Progenitor cell of endocrine pancreas (in vitro differentiated cells): ENCODE measurements around the gene CCSER1. TPM values are rescaled to one million over a fixed set of nuclear protein-coding genes. Genes with fewer than 3 reads are reported as not detected.

Source experiments
- DNase-seq: peaks from one replicate; pipeline ENCODE4 v3.0.0; 2021; ENCODE audit warnings: low spot score; ENCODE audit not compliant: unreplicated experiment
- H3K27ac Mint-ChIP-seq: 2 replicates; pipeline ENCODE4 v1.8.0; 2021; ENCODE audit warnings: mild to moderate bottlenecking, moderate library complexity, mixed read lengths
- H3K27me3 Mint-ChIP-seq: 2 replicates; pipeline ENCODE4 v1.8.0; 2021; ENCODE audit warnings: mixed read lengths
- H3K36me3 Mint-ChIP-seq: 2 replicates; pipeline ENCODE4 v1.8.0; 2022; ENCODE audit warnings: mixed read lengths; ENCODE audit not compliant: insufficient read depth
- H3K4me1 Mint-ChIP-seq: 2 replicates; pipeline ENCODE4 v1.8.0; 2021; ENCODE audit warnings: low read depth, mixed read lengths
- H3K4me3 Mint-ChIP-seq: 2 replicates; pipeline ENCODE4 v1.8.0; 2021; ENCODE audit warnings: low read depth, mild to moderate bottlenecking, moderate library complexity, mixed read lengths
- H3K9me3 Mint-ChIP-seq: 2 replicates; pipeline ENCODE4 v1.8.0; 2021; ENCODE audit warnings: low read depth, mixed read lengths
- CTCF ChIP-seq: fragments of 200-600 bp; sonication (generic); IDR thresholded peaks from one replicate; pipeline ENCODE4 v1.5.0; 2021; ENCODE audit warnings: antibody characterized with exemption, mild to moderate bottlenecking; ENCODE audit not compliant: unreplicated experiment
- total RNA-seq: library from RNA; stranded (reverse); gene quantifications from 2 replicates; pipeline ENCODE4 v1.2.1, GENCODE V29; 2021

Gene CCSER1
- total RNA-seq, 1 donor from 2014 or later = 11.6 TPM

- H3K4me3 Mint-ChIP-seq = no peak overlapping the region
- H3K9me3 Mint-ChIP-seq = no peaks in the 10 kb centered on the region
- no peaks in the 10 kb centered on the region for H3K36me3 Mint-ChIP-seq
- no peak for DNase-seq
- no peaks in the 10 kb centered on the region for H3K27me3 Mint-ChIP-seq
- H3K27ac Mint-ChIP-seq = no peak overlapping the region
- TF ChIP-seq CTCF = no peak
- peaks cover 13% of the 10 kb centered on the region for H3K4me1 Mint-ChIP-seq
These were observed 107.8 kb downstream of the CCSER1 start for GRCh38 chr4:90234916-90235547.

GRCh38 chr4:90237751-90238530, 110.7 kb downstream of the CCSER1 start:
- Mint-ChIP-seq H3K27me3 (no peaks in the 10 kb centered on the region), H3K4me3 (no peak overlapping the region), H3K9me3 (no peaks in the 10 kb centered on the region), H3K4me1 (peaks cover 13% of the 10 kb centered on the region), H3K36me3 (no peaks in the 10 kb centered on the region), H3K27ac (peak overlapping the region; percentile 8)
- TF ChIP-seq CTCF = no peak
- DNase-seq = no peak

GRCh38 chr4:90240333-90240732, 113.1 kb downstream of the CCSER1 start:
- TF ChIP-seq CTCF = no peak
- Mint-ChIP-seq H3K4me3 (no peak overlapping the region), H3K4me1 (peaks cover 14% of the 10 kb centered on the region), H3K27ac (no peak overlapping the region), H3K9me3 (no peaks in the 10 kb centered on the region), H3K27me3 (no peaks in the 10 kb centered on the region), H3K36me3 (no peaks in the 10 kb centered on the region)
- no peak for DNase-seq

- Mint-ChIP-seq H3K36me3 (no peaks in the 10 kb centered on the region), H3K9me3 (no peaks in the 10 kb centered on the region), H3K4me3 (no peak overlapping the region), H3K27ac (no peak overlapping the region), H3K27me3 (no peaks in the 10 kb centered on the region), H3K4me1 (peaks cover 14% of the 10 kb centered on the region)
- no peak for TF ChIP-seq CTCF
- DNase-seq = no peak
These were observed 113.8 kb downstream of the CCSER1 start for GRCh38 chr4:90241008-90241407.

GRCh38 chr4:90245837-90246236, 118.6 kb downstream of the CCSER1 start:
- no peaks in the 10 kb centered on the region for H3K36me3 Mint-ChIP-seq
- no peak overlapping the region for H3K27ac Mint-ChIP-seq
- no peaks in the 10 kb centered on the region for H3K9me3 Mint-ChIP-seq
- TF ChIP-seq CTCF = no peak
- H3K27me3 Mint-ChIP-seq = no peaks in the 10 kb centered on the region
- H3K4me1 Mint-ChIP-seq = peaks cover 2% of the 10 kb centered on the region
- no peak for DNase-seq
- H3K4me3 Mint-ChIP-seq = no peak overlapping the region
